CD4-positive, alpha-beta T cell treated with Interferon gamma for 1 hour (primary cell): ENCODE results near the gene ADAM8.

Experiments
- DNase-seq: peaks from one replicate; pipeline ENCODE4 v3.0.0-alpha.2; 2020

Gene ADAM8

DNA sequence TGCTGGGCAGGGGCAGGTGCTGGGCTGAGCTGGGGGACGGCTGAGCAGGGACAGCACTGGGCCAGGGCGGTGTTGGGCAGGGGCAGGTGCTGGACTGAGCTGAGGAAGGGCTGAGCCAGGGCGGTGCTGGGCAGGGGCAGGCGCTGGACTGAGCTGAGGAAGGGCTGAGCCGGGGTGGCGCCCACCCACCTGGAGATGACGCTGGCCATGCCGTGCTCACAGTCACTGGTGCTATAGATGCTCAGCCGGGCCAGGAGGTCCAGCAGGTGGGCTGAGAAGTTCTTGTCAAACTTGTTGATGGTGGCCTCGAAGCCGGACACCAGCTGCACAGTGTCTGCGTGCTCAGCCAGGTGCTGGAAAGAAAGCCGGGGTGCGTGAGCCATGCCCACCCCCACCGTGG lies 4.4 kb upstream of the ADAM8 start:
- no peak for DNase-seq

DNA sequence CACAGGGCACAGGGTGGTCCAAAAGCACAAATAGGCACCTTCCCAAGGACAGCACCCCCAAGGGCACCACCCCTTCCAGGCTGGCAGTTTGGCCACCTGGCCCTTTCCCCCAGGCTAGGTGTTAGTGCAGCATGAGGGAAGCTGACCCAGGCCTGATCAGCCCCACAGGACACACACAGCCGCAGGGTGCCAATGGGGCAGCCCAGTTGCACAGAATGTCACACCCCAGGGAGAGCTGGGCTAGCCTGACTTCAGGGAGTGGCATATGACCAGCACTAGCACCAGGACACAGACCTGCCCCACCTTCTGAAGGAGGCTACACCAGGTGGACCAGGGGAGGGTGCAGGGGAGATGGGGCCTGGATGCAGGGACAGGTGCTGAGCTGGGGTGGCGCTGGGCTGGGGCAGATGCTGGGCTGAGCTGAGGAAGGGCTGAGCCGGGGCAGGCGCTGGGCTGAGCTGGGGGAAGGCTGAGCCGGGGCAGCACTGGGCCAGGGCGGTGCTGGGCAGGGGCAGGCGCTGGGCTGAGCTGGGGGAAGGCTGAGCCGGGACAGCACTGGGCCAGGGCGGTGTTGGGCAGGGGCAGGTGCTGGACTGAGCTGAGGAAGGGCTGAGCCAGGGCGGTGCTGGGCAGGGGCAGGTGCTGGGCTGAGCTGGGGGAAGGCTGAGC lies 3.9 kb upstream of the ADAM8 start:
- no peak for DNase-seq

DNA sequence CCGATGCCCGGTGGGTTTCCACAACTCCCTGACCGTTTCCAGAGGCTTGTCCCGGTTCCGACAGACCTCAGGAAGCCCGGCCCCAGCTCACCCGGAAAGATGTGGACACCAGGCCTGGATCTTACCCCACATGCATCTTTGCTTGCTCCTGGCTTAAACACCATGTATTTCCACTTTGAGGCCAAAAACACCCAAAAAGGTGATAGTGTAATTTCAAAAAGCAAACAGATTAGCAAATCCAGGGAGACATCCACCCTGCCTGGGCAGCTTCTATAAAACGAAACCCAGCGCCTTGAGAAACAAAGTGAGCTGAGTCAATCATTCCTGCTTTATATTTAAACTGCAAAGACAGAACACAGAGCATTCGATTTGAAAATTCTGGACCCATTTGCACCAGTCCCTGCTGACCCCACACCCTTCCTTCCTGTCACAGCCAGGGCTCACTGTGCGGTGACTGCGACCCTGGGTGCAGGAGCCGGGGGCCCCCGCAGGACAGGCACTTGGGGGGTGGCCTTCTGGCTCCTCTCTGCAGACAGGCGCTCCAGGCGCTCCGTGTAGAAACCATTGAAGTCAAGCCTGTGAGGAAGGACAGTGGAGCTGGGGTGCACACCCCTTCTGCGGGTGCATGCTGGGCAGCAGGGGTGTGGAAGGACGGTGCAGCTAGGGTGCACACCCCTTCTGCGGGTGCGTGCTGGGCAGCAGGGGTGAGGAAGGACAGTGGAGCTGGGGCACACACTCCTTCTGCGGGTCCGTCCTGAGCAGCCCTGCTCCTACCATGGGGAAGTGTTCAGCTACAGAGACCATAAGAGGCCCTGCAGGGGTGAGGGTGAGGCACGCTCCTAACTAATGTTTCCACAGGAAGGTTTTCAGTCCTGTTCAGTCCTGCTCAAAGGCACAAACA lies 2.9 kb upstream of the ADAM8 start:
- DNase-seq = no peak

DNA sequence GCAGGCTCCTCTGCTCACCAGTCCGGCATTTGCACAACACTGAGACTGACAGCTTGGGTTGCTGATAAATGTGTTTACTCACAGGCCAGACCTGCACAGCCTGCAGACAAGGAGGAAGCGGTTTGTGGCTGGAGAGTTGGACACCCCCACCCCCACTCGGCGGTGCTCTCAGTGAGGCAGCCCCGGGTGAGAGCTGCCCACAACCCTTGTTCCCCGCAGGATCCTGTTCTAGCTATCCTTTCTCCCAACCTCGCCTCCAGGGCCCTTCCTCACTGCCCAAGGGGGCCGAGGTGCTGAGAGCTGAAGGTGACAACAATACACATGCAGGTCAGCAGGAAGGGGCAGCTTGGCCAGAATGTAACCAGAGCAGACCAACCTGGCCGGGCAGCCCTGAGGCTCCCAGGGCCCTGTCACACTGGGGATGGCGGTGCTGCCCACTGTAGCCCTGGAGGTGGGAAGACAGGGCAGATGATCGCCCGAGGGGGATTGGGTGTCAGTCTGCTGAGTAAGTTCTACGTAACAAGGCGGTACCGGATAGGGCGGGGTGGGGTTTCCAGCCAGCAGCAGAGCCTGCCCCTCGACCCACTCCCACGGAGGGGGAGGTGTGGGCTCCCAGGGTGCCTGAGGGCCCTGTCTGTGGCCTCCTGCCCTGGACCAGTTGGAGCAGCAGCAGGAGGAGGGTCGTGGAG lies 2.1 kb upstream of the ADAM8 start:
- peak; percentile 86 for DNase-seq

DNA sequence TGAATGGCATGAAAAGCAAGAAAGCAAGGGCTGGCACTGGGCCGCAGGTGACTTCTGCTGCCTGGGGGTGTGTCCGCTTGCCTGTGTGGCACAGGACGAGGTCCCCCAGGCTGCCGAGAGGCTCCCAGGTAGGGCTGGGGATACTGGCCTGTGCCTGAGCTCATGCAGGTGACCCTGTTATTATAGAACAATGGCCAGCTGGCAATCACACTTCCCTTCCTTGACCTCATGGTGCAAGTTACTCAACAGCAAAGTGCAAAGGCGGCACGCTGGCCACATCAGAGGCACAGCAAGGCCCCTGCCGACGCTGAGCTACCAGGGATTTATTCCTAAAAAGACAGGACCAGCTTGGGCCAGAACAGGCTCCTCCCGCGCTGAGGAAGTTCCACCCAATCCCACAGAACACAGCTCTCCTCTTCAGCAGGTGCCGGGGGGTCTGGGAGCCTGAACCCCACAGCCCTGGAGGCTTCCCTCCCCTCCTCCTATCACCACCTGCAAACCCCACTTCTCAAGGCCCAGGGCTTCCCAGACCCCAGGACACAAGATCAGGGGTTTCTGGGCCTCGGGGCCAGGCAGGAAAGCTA lies 1.4 kb upstream of the ADAM8 start:
- DNase-seq = no peak

DNA sequence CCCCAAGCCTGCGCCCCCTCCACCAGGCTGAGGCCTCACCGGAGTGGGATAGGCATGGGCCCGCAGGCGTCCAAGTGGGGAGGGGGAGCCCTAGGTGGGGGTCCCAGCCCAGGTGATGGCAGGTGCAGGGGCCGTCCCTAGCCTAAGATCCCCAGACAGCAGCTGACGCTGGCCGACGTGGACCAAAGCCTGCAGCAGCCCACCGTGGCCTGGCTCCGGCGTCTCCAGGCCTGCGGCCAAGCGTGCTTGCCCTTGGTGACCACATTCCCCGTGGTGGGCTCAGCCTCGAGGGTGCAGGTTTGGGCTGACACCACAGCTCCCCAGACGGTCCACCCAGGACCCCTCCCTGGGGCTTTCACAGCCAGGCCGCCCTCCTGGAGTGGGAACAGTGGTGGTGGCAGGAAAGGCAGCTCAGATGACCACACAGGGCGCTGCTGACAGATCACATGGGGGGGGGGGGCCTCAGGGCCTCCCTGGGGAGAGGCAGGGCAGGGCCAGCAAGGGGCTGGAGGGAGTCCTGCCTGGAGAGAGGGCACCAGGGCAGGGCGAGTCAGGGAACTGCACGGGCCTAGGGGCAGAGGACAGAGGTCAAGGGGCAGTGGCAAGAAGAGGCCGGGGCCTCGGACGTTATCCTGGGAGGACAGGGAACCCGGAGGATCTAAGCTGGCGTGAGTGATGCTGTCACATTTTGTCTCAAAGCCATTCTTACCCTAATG lies 767 bp upstream of the ADAM8 start:
- DNase-seq = no peak

DNA sequence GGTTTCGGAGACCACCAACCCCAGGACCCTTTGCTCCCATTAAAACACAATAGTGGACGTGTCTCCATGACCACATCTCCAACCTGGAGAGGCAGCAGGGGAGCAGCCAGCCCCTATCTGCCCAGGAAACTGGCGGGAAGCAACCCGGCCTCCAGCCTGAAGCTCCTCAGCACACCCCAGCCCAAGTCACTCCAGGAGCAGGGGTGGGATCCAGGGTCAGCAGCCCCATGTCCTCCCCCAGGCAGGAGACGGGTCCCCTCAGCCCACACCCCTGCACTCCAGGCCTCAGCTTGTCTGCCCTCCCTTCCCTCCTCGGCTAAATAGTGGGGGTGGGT lies 601 bp downstream of the ADAM8 start:
- DNase-seq = no peak

DNA sequence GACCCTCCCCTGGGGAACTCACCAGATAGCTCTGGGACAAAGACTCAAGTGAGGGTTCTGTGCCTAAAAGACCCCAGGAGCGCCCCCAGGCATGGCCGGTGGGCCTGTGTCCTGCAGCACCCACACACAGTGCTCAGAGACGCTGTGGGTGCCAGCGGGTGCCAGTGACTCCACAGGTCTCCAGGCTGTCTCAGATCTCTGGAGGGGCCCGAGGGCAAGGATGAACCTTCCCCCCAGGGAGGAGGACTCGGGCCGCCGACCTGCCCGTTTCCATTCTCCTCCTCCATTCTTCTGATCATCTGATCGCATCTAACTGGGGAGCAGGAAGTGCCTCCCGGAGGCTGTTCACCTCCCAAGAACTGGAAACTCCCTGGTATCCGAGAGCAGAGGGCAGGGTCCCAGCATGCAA lies 980 bp downstream of the ADAM8 start:
- DNase-seq = peak; percentile 63

DNA sequence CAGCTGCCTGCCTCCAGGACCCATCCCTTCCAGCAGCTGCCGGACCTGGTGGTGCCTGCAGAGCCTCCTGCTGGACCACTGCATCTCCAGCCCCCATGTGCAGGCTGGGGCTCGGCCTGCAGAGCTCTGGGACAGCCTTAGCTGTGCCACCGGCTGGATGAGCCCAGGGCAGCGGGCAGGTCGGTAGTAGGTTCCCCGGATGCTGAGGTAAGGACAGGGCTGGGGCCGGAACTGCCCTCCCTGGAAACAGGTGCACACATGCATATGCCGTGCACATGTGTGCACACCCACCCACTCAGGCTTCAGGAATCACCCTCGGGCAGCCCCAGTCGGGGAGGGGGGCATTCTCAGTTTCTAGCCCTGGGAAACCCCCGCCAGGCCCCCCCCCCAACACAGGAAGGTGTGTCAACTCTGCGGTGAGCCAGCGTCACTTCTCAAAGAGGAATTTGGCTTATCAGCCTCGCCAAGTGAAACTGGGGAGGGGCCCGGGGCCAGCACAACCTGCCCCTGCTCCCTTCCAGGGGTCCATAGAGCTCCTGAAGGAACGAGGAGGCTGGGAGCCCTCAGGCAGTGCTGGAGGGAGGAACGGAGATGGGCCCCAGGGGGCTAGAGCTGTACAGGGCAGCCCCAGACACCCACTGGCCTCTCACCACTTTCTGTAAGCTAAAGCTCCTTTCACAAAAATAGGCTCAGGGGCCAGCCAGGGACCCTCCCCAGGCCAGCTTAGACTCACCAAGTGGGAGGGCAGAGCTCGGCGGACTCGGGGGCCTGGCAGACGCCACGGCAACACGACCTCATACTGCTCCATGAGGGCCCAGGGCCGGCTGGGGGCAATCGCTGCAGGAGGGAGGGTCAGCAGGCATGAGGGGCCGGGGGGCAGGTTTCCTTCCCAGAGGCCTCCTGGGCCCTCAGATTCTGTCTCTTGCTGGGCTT lies 1.7 kb downstream of the ADAM8 start:
- peak; percentile 85 for DNase-seq

DNA sequence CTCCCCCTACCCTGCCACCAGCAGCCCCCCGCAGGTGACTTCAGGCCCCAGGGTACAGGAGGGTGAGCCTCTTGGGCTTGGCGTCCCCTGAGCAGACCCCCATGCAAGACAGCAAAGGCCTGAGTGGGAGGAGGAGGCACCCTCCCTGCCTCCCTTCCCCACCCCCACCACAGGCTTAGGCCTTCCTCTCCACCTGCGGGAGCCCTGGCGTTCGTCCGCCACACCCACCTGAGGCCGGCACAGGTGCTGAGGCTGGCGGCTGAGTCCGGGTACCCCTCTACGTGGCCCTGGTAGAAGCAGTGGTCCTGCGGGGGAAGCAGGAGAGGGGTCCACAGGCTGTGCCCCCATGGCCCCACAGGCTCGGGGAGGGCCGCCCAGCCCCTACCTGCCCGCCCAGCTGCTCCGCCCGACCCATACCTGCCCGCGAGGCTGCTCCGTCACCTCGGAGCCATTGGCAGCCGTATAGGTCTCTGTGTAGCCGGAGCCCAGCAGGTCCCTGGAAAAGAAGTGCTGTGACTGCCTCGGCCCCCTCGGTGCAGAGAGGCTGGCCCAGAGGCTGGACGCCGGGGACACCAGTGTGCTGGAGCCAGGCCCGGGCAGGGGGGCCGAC lies 3.0 kb downstream of the ADAM8 start:
- no peak for DNase-seq

DNA sequence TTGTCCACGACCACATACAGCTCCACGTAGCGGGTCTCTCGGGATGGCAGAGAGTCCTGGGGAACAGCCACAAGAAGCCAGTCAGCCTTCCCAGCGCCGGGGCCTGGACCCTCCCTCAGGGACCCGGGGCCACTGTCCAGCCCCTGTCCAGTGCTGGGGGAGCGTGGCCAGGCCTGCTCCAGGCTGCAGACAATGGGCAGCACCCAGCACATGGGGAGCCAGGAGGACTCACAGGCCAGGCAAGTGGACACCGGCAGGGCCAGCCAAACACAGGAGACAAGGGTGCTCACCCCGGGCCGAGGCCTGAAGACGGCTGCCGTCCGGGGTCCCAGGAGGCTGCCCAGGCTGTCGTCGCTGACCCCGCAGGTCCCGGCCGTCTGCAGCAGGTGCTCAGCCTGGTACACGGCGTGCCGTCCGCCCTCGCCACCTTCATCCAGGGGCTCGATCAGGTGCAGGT lies 3.7 kb downstream of the ADAM8 start:
- no peak for DNase-seq

DNA sequence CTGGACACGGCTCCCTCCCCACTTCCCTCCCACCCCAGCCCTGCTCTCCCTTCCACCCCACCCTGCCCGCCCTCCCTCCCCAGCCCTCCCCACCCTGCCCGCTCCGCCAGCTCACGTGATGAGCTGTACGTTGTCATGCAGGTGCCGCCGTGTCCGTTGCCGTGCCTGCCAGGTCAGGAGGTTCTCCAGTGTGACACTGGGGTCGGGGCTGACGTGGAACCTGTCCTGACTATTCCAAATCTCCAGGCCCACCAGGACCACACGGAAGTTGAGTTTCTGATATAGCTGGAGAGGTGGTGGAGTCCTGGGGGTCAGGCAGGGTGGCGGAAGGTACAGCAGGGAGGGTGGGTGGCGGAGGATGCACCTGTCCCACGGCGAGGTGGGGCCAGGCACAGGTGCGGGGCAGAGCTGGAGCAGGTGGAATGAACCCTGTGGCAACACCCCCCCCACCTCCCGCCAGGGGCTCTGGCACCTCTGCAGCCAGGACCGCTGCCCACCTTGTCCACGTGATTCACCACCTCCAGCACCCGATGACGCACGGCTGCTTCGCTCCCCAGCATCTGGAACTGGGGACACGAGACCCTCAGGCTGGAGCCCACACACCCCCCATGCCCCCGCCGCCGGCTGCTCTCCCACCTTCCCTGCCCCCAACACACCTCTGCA lies 4.2 kb downstream of the ADAM8 start:
- no peak for DNase-seq

DNA sequence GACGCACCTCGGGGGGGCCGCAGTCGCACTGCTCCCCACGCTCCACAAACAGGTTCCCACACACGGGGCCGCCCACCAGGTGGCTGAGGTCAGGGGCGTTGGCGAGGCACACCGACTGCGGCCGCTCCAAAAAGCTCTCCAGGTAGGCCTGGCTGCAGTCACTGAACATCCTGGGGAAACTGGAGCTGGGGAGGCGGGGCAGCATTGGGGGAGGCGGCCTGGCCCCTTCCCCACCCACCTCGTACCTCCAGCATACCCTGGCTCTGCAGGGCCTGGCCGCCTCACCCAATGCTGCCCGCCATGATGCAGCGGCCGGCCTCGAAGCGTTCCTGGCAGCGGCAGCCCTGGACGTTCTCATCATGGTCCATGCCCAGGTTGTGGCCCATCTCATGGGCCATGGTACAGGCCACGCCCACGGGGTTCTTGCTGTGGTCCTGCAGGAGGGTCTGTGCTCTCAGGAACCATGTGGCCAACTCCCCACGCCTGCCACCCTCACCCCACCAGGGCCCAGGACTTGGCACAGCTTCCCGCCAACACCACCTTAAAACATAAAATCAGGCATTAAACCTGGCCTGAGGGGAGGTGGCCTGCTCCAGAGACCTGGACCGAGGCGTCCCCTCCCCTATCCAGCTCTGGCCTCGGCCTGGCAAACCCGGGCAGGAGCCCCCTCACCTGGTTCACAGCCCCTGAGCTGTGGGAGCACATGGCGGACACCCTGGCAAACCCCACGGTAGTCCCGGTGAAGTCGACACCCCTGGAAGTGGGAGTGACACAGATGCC lies 5.0 kb downstream of the ADAM8 start:
- DNase-seq = no peak

DNA sequence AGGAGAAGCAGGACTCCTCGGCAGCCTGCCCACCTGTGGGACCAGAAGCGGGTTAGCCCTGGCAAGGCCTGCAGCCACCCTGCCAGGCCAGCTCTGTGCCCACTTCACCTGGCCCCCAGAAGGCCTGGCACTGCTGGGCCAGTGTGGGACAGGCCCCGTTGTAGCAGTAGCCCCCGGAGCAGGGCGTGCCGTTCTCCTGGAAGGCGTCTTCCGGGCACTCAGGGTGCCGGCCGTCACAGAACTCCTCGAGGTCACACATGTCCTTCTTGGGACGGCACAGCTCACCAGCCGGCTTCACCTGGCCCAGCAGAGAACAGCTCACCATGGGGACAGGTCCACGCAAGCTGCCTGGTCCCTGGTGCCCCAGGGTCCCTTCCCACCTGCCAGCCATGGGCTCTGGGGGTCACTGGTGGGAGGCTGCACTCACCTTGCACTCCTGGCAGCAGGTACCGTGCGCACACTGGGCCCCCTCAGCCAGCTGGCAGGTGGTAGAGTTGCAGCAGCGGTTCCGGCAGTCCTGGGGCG lies 5.8 kb downstream of the ADAM8 start:
- no peak for DNase-seq

DNA sequence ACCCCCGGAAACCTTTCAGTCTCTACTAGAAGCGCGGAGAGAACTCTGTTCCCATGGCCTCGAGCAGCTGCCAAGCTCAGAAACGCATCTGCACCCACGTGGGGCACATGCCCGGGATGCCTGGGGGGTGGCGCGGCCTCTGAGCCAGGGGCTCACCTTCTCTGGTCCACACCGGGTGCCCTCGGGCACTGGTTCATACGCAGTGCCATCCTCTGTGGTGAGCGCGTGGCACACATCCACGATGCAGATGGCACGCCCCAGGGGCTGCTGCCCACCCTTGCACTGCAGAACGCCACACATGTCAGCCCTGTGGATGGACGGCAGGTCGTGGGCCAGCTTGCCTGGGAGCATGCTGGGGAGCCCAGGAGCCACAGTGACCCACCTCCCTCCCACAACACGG lies 6.5 kb downstream of the ADAM8 start:
- DNase-seq = no peak

DNA sequence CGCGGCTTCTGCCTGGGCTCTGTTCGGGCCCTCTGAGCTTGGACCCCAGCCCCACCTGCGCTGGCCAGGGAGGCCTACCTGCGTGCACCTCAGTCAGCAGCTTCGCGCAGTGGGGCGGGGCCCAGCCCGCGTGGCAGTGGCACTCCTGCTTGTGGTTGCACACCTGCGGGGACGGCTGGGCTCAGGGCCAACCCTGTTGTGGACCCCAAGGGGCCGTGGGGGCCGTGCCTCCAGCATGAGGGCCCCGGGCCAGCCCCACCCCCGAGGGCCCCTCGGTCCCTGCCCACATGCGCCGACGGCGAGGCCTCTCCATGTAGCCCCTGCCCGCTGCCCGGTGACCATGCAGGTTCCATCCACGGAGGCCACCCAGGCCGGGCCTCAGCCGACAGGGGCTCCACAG lies 7.3 kb downstream of the ADAM8 start:
- DNase-seq = no peak

DNA sequence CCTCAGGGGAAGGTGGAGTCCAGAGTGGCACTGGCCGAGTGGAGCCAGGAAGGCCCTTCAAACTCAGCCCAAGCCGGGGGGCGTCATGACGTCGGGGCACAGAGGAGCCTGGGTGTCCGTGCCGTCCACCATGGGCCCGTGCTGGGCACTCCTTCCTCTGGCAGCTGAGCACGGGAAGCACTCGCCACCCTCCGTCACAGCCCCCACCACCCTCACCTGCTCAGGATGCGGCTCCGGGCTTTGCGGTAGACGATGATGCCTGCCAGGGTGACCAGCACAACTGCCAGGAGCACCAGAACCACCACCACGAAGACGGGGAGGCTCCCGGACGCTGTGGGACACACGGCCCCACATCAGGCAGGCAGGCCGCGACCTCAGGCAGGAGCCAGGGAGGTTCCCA lies 8.1 kb downstream of the ADAM8 start:
- no peak for DNase-seq

DNA sequence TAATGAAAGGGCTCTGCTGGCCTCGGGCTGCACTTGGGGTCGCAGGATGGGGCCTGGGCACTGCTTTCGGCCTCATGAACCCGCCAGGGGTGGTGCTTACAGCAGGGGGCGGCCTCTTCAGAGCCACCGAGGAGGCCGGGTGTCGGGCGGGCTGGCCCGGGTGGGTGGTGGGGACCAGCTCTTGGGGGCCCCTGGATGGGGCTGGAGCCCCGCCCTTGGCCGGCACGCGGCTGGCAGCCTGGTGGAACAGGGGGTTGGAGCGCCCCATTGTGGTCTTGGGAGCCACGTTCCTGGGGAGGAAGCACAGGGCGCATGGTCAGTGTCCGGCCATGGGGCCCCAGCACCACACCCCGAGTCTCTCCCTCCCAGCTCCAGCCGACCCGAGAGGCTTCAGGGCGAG lies 8.8 kb downstream of the ADAM8 start:
- DNase-seq = no peak

DNA sequence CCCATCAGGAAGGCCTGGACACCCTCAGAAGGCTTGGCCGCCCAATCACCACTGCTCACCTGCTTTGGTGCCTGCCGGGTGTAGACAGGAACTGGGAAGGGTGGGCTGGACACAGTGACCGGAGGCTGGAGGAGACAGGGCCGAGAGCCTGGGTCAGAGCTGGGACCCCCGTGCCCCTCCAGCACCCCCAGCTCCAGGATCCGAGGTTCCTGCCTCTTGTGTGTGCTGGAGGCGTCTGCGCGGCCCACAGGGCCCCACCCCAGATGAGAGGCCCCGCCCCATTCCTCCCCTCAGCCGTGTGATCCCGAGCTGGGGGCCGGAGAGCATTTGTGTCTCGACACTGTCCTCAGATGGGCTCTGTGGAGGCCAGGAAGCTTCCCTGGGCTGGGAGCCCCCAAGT lies 9.4 kb downstream of the ADAM8 start:
- no peak for DNase-seq
